HG03457 (cell line): ENCODE data around the gene RNF26.

Source experiments
- ATAC-seq: cut with Tn5 transposase; IDR thresholded peaks from one replicate; pipeline ENCODE4 v1.9.1; 2021; ENCODE audit warnings: moderate number of reproducible peaks; ENCODE audit not compliant: unreplicated experiment

Gene RNF26

GRCh38 chr11:119335655-119336543 lies 1.6 kb downstream of the RNF26 start:
- no peak for ATAC-seq

GRCh38 chr11:119336744-119337469 lies 2.6 kb downstream of the RNF26 start:
- ATAC-seq, result no peak

- ATAC-seq, result no peak
These were observed 3.4 kb downstream of the RNF26 start for GRCh38 chr11:119337581-119338317.

- no peak for ATAC-seq
These were observed 4.1 kb downstream of the RNF26 start for GRCh38 chr11:119338318-119338890.

GRCh38 chr11:119338965-119339588 lies 4.8 kb downstream of the RNF26 start:
- no peak for ATAC-seq

GRCh38 chr11:119339589-119340334 lies 5.4 kb downstream of the RNF26 start:
- no peak for ATAC-seq

GRCh38 chr11:119340335-119341221 lies 6.3 kb downstream of the RNF26 start, which contains the start of gene C1QTNF5:
Gene C1QTNF5 (minus strand): TSS chr11:119340883. CDS start chr11:119340397, 486 bp downstream.
- no peak for ATAC-seq

- ATAC-seq, result no peak
These were observed 7.1 kb downstream of the RNF26 start for GRCh38 chr11:119341222-119342022.

- no peak for ATAC-seq
These were observed 7.6 kb downstream of the RNF26 start for GRCh38 chr11:119342023-119342300.

GRCh38 chr11:119342362-119343130 lies 8.2 kb downstream of the RNF26 start:
- no peak for ATAC-seq

- ATAC-seq, result no peak
These were observed 9.4 kb downstream of the RNF26 start for GRCh38 chr11:119343726-119344125.

GRCh38 chr11:119344291-119345010 lies 10.1 kb downstream of the RNF26 start:
- no peak for ATAC-seq

GRCh38 chr11:119345685-119346084 lies 11.4 kb downstream of the RNF26 start:
- ATAC-seq, result no peak

GRCh38 chr11:119346605-119347004 lies 12.3 kb downstream of the RNF26 start, which contains the start of gene MFRP:
Gene MFRP (minus strand): TSS chr11:119346705. CDS start chr11:119346513, 192 bp downstream.
- ATAC-seq, result no peak

GRCh38 chr11:119347242-119347641 lies 12.9 kb downstream of the RNF26 start:
- ATAC-seq, result no peak

GRCh38 chr11:119347940-119348605 lies 13.7 kb downstream of the RNF26 start:
- no peak for ATAC-seq
